PC-9 (cell line): Measurements from ENCODE around the gene PPP2R3A.

Experiments used
- CTCF ChIP-seq: fragments of 200-600 bp; sonication (generic); conservative IDR thresholded peaks from 2 replicates; pipeline ENCODE4 v1.6.1; 2017; ENCODE audit warnings: mixed run types, antibody characterized with exemption, mild to moderate bottlenecking, moderate library complexity
- EZH2 ChIP-seq: fragments of 200-600 bp; sonication (generic); IDR thresholded peaks from 2 replicates; pipeline ENCODE4 v1.8.0; 2017; ENCODE audit warnings: antibody characterized with exemption, low read depth

GRCh38 chr3:135917076-135917475 is 48.5 kb upstream of the PPP2R3A start:
- TF ChIP-seq CTCF = no peak
- no peak for TF ChIP-seq EZH2
